ENCODE measurements around the gene CHST14. TPM values are rescaled to one million over a fixed set of nuclear protein-coding genes. Genes with fewer than 3 reads are reported as not detected.

The CHST14 gene
- total and polyA plus RNA-seq, 2 donors (not counting 1 experiment from before 2014, with no cell fraction given): 7.4 to 18.8 TPM

DNA sequence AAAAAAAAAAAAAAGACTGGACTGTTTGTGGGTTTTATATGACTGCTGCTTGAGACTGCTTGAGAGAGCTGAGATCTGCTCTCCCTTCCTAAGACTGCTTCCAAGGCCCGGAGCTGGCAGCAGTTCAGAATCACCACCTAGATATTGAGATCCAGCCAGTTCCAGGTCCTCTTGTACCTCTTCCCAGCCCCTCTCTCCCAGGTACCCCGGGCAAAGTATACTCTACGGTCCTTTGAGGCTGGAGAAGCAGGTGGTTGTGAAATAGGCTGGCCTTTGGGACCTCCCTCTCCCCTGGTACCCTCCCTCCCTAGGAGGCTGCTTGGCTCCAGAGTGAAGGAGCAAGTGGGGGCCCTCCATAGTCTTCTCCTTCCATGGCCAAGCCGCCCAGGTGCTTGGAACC is 42.6 kb upstream of the CHST14 start:
- Histone ChIP-seq H4K20me1 (ENCODE audit: control insufficient read depth, extremely low read depth, insufficient read depth, low read length) (no peaks in the 10 kb centered on the region), H3K4me3 (replicated peaks in 1 of 4; ENCODE audit: control extremely low read depth in 1 of 4, insufficient read depth in 1 of 4, low read depth in 3 of 4, low read length in 4 of 4) (no peak overlapping the region), H3K4me1 (ENCODE audit: control insufficient read depth, extremely low read depth, insufficient read depth, low read length) (no peaks in the 10 kb centered on the region), H3K4me2 (ENCODE audit: extremely low read depth, insufficient read depth, low read length) (no peak overlapping the region), H2AFZ (ENCODE audit: low read length) (no peak overlapping the region), H3K36me3 (ENCODE audit: control insufficient read depth, insufficient read depth, low read length) (no peaks in the 10 kb centered on the region), H3K9ac (ENCODE audit: insufficient read depth, low read length) (no peak overlapping the region), H3K27ac (ENCODE audit: insufficient read depth, low read length) (no peak overlapping the region), H3K27me3 (ENCODE audit: control insufficient read depth, insufficient read depth, low read length) (peaks cover 16% of the 10 kb centered on the region), H3K9me3 (ENCODE audit: control insufficient read depth, insufficient read depth, low read depth, low read length) (no peaks in the 10 kb centered on the region), H3K79me2 (ENCODE audit: control insufficient read depth, insufficient read depth, low read length) (no peaks in the 10 kb centered on the region)
- no peak for DNase-seq (ENCODE audit: low read depth in 2 of 2)
- no peak for TF ChIP-seq EZH2 (IDR thresholded peaks at IDR 0.05; ENCODE audit: low read length, missing control alignments)
- TF ChIP-seq, protein P1, sequence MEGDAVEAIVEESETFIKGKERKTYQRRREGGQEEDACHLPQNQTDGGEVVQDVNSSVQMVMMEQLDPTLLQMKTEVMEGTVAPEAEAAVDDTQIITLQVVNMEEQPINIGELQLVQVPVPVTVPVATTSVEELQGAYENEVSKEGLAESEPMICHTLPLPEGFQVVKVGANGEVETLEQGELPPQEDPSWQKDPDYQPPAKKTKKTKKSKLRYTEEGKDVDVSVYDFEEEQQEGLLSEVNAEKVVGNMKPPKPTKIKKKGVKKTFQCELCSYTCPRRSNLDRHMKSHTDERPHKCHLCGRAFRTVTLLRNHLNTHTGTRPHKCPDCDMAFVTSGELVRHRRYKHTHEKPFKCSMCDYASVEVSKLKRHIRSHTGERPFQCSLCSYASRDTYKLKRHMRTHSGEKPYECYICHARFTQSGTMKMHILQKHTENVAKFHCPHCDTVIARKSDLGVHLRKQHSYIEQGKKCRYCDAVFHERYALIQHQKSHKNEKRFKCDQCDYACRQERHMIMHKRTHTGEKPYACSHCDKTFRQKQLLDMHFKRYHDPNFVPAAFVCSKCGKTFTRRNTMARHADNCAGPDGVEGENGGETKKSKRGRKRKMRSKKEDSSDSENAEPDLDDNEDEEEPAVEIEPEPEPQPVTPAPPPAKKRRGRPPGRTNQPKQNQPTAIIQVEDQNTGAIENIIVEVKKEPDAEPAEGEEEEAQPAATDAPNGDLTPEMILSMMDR (conservative IDR thresholded peaks at IDR 0.05 in 1 of 2, IDR thresholded peaks at IDR 0.05 in 1 of 2; ENCODE audit: low read depth in 1 of 2, low read length in 2 of 2): no peak

DNA sequence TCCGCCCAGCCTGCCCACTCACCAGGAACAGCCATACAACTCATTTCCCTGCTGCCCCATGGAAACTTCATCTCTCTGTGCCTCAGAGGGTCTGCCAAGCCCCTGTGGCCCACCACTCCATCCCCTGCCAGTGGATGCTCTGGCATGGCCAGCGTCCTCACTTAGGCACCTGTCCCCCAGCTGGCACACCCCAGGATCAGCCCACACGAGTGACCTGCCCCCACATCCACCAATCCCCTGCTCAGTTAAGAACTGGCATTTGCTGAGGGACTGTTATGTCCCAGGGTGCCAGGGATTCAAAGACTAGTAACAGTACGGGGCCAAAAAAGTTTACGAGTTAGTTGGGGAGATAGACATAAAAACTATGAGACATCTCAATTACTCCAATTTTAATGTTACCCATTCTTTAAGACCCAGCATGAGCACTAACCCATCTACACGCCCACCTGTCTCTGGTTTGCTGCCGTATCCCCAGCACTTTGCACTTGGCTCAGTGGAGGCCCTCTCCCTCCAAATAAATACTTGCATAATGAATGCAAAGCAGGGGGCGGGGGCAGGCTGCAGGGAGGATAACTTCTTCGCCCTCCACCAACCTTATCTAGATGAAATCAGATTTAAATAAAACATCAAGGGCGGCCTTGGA is 41.6 kb upstream of the CHST14 start:
- H3K9ac ChIP-seq (ENCODE audit: insufficient read depth, low read length): no peak overlapping the region
- no peak overlapping the region for H3K4me2 ChIP-seq (ENCODE audit: extremely low read depth, insufficient read depth, low read length)
- no peaks in the 10 kb centered on the region for H4K20me1 ChIP-seq (ENCODE audit: control insufficient read depth, extremely low read depth, insufficient read depth, low read length)
- no peaks in the 10 kb centered on the region for H3K36me3 ChIP-seq (ENCODE audit: control insufficient read depth, insufficient read depth, low read length)
- TF ChIP-seq, protein P1 (conservative IDR thresholded peaks at IDR 0.05 in 1 of 2, IDR thresholded peaks at IDR 0.05 in 1 of 2; ENCODE audit: low read depth in 1 of 2, low read length in 2 of 2): no peak
- TF ChIP-seq EZH2 (IDR thresholded peaks at IDR 0.05; ENCODE audit: low read length, missing control alignments): no peak
- no peak overlapping the region for H2AFZ ChIP-seq (ENCODE audit: low read length)
- no peaks in the 10 kb centered on the region for H3K4me1 ChIP-seq (ENCODE audit: control insufficient read depth, extremely low read depth, insufficient read depth, low read length)
- no peak for DNase-seq (ENCODE audit: low read depth in 2 of 2)
- no peaks in the 10 kb centered on the region for H3K79me2 ChIP-seq (ENCODE audit: control insufficient read depth, insufficient read depth, low read length)
- no peaks in the 10 kb centered on the region for H3K9me3 ChIP-seq (ENCODE audit: control insufficient read depth, insufficient read depth, low read depth, low read length)
- no peak overlapping the region for H3K27ac ChIP-seq (ENCODE audit: insufficient read depth, low read length)
- H3K4me3 ChIP-seq (replicated peaks in 1 of 4; ENCODE audit: control extremely low read depth in 1 of 4, insufficient read depth in 1 of 4, low read depth in 3 of 4, low read length in 4 of 4): no peak overlapping the region
- H3K27me3 ChIP-seq (ENCODE audit: control insufficient read depth, insufficient read depth, low read length): peaks cover 24% of the 10 kb centered on the region

DNA sequence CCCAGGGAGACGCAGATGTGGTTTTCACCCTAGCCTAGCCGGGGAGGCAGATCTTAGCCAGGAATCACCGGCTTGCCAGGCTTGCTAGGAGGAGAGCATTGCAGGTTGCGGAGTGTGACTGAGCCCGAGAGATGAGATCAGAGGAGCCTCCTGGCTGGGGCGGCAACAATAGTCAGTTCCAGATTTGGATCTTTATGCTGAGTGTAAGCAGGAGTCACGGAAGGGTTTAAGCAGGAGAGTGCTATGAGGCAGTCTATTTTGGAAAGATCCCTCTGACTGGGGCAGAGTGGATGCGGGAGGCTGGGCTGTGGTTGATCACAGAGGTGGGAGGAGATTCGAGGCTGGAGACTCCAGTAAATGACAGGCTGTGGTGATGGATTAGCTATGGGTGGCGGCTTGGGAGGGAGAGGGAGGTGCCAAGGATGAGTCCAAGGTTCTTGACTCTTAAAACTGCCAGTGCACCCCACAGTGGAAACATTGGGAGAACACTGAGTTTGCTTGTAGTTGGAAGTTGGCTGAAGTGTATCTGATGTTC is 40.4 kb upstream of the CHST14 start:
- no peak overlapping the region for H3K27ac ChIP-seq (ENCODE audit: insufficient read depth, low read length)

More for the DNA sequence above, 40.4 kb upstream of the CHST14 start:
- no peak for TF ChIP-seq EZH2 (IDR thresholded peaks at IDR 0.05; ENCODE audit: low read length, missing control alignments)
- TF ChIP-seq, protein P1 (conservative IDR thresholded peaks at IDR 0.05 in 1 of 2, IDR thresholded peaks at IDR 0.05 in 1 of 2; ENCODE audit: low read depth in 1 of 2, low read length in 2 of 2): no peak
- DNase-seq (ENCODE audit: low read depth in 2 of 2): peak; percentile 32 to 39
- no peaks in the 10 kb centered on the region for H3K36me3 ChIP-seq (ENCODE audit: control insufficient read depth, insufficient read depth, low read length)
- H3K27me3 ChIP-seq (ENCODE audit: control insufficient read depth, insufficient read depth, low read length): peaks cover 36% of the 10 kb centered on the region
- H3K4me1 ChIP-seq (ENCODE audit: control insufficient read depth, extremely low read depth, insufficient read depth, low read length): no peaks in the 10 kb centered on the region
- no peak overlapping the region for H3K9ac ChIP-seq (ENCODE audit: insufficient read depth, low read length)
- no peaks in the 10 kb centered on the region for H3K9me3 ChIP-seq (ENCODE audit: control insufficient read depth, insufficient read depth, low read depth, low read length)
- no peak overlapping the region for H2AFZ ChIP-seq (ENCODE audit: low read length)
- H3K4me2 ChIP-seq (ENCODE audit: extremely low read depth, insufficient read depth, low read length): no peak overlapping the region
- no peak overlapping the region for H3K4me3 ChIP-seq (replicated peaks in 1 of 4; ENCODE audit: control extremely low read depth in 1 of 4, insufficient read depth in 1 of 4, low read depth in 3 of 4, low read length in 4 of 4)
- H3K79me2 ChIP-seq (ENCODE audit: control insufficient read depth, insufficient read depth, low read length): no peaks in the 10 kb centered on the region
- H4K20me1 ChIP-seq (ENCODE audit: control insufficient read depth, extremely low read depth, insufficient read depth, low read length): no peaks in the 10 kb centered on the region

Data from fibroblast of lung (primary cell).